Stimulated activated CD4-positive, alpha-beta T cell treated with anti-CD3 and anti-CD28 coated beads, TNF-alpha, amount 100 ng/mL, for 4 hours (primary cell): ENCODE measurements around the gene REEP2.

Experiments
- DNase-seq, 3 experiments: peaks; one replicate each; pipeline ENCODE4 v3.0.0-alpha.2; 2020; ENCODE audit warnings: low read depth in 3 of 3

The REEP2 gene

DNA sequence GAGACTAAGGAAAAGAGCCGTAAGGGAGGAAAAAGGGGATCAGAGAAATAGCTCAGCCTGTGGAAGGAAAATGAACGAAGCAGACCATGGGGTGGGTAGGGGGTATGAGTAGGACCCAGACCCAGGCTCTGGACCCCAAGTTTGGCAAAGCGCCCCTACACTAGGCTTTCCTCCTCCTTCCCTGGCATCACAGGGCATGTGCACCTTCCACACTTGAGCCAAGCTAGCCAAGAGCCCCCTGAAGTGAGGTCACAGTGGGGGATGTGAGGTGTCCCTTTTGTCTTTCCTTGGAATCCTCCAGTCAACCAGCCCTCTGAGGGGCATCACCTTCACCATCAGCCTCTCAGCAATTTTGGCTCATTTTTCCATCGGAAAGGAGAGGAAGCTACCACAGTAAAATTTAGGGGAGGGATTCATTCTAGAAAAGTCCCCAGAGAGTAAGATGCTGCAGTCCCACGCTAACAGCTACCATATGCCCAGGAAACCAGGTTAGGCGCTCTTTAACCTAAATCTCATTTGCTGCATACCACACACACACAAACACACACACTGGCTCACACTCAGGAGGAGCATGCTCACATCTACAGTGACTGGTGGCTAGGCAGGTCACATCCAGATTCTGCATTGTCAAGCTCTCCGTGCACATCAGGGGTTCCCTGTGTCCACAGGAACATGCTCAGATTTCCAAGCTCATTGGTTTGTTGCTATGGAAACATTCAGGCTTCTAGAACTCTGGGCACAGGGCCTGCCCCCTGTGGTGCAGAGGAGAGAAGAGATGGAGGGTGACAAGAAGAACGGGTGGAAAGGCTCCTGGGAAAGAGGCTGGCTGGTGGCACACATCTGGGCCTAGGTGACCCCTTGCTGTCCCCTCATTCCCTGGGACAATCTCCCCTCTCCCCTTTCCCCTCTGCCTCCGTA lies 9.9 kb downstream of the REEP2 start:
- no peak for DNase-seq

DNA sequence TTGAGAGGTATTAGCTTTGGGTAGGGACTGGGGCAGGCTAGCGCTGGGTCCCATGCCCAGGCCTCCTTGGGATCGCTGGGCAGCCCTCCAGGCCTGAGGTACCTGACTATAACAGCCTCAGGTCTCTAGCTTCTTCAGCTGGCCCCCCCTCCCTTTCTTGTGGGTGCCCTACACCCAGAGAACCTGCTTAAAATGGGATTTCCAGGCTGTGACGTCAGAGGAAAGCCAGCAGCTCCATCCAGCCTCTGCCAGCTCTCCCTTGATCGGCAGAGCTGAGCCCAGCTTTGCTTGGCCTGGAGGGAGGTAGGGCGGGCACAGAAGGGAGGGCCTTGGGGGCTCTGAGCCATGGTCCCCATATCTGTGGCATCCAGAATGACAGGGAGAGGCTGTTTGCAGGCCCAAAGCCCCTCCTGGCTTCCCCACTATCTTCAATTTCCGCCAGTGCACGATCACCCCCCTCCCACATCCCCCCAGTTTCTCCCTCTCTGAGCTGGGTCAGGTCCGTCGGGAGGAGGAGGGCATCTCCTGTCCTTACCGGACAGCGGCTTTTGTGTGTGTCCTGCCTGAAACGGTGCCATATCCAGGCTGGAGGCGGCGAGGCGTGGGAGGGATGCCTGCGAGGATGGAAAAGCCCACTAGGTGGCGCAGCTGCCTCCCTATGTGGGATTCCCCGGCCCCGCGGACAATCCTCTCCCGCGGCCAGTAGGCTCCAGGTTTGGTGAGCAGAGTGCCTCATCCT lies 10.8 kb downstream of the REEP2 start:
- peak; percentile 57 to 69 (median 68) for DNase-seq

DNA sequence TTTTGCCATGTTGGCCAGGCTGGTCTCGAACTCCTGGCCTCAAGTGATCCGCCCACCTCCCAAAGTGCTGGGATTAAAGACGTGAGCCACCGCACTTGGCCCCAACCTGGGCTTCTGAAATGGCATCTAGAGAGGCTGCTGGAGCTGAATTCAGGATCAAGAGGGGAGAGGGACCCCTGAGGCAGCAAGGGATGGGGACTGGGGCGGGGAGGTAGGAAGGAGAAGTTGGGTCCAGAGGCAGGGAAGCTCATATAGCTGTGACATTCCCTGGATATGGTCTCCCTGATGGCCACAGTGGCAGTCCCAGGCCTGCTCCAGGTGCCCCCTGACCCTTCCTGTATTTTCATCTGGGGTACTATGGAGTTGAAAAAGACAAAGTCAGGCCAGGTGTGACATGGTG lies 12.1 kb downstream of the REEP2 start:
- DNase-seq: no peak

DNA sequence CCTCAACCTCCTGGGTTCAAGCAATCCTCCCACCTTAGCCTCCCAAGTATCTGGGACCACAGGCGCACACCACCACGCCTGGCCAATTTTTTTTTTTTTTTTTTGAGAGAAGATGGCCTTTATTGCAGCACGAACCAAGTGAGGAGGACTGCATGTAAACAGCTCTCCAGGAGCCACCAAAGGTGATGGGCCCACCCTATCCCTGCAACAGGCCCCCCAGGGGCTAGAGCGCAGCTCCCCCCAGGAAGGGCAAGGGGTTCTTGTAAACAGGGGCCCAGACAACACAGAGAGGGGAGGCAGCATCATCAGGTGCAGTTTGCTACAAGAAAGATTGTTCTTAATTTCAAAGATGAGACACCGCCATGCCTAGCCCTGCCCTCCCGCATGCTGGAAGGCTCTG lies 13.9 kb downstream of the REEP2 start:
- no peak for DNase-seq

DNA sequence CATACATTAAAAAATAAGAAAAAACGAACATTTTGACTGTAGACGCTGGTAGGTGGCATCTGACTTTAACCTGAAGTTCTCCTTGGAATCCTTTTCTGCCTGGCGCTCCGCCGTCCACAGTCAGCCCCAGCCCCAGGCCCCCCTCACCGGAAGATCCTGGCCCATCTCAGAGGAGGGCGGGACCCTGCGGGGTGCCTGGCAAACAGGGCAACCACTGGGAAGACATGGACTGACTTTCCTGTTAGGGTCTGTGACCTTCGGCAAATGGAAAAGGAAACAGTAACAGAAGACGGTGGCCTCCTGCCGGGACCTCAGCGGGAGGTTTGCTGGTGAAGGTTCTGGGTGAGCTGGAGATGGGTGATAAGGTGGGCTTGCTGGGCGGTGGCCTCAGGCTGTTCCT lies 14.7 kb downstream of the REEP2 start:
- DNase-seq: no peak

DNA sequence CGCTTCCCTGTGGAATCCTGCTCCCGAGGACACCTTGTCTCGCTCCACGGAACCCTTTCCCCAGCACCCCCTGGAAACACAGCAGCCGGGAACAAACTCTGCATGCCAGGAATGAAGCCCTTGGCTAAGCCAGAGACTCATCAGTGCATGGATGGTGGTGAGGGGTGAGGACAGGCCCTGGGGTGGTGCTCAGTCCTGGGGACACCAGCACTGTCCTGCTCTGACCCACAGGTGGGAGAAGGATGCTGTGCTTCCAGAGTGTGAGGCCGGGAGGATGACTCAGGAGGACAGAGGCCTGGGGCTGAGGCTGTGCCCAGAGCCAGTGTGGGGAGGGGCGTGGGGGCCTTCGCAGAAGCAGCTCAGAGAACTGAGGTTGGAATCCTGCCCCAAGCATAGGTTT lies 15.3 kb downstream of the REEP2 start:
- no peak for DNase-seq

DNA sequence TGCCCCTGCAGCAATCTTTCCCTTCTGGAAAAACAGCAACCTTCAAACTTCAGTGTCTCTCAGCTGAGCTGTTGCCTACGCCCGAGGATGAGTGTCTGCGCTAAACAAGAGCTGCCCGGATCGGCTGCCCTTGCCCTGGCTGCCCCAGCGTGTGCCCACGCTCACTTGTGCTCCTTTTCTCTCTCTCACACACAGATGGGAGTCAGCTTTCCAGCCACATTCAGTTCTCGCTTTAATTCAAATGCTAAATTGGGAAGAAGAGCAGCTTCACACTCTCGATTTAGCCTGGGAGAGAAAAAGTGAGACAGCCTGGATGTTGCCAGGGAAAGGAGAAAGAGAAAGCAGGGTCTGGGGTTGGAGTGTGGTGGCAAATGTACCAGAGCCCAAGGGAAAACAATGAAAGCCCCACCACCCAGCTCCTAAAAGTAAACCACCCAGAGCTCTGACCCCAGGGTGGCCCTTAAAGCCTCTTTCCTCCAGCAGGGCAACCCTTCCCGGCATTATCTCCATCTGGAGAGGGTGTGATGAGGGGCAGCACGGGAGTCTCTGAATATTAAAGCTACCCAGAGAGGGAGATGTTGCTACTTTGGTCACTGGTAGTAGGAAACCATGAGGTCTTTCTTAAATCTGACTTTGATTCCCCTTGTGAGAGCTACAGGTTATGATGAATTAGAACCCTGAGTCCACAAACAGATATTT lies 16.5 kb downstream of the REEP2 start:
- no peak for DNase-seq

DNA sequence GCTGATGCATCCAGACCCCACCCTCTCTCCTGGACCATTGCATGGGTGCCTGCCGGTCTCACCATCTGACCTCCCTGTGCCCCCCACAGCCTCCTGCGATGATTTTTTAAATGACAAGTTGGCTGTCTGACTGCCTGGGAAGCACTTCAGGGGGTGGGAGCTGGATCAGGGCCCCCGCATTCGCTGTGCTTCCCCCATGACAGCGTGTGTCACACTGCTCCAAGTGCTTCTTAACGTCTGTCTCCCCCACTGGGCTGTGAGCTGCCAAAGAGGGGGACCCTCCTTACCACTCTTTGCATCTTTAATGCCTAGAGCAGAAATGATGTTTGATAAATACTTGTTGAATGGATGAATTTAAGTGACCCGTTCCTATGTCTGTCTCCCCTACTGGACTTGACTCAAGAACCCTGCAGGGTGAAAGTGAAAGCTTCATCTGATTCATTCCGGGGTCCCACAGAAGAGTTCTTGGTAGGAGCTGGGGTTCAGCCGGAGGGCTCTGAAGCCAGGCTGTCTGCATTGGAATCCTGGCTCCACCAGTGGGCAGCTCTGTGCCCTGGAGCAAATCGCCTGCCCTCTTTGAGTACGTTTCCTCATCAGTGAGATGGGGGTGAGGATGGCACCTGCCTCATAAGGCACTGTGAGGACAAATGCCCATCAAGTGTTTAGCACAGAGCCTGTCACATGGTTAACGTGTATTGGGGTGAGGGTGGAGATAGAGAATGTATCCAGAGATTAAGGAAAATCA lies 18.8 kb downstream of the REEP2 start:
- no peak for DNase-seq

DNA sequence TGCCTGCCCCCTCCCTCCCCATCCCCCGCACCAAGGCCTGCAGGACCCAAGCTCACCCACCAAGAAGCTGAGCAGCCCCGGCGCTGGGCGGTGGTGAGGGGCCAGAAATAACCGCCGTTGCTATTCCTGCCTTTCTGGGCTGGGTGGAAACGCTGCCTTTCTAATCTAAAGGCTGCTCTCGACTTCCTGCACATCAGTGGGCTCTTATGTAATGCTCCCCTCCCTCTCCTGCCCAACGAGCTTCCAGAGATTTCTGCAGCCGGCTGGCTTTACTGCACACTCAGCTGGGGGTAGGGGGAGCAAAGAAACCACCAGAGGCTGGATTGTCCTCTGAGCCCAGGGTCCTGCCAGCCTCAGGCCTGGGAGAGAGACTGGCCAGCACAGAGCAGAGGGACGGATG lies 19.5 kb downstream of the REEP2 start:
- no peak for DNase-seq

DNA sequence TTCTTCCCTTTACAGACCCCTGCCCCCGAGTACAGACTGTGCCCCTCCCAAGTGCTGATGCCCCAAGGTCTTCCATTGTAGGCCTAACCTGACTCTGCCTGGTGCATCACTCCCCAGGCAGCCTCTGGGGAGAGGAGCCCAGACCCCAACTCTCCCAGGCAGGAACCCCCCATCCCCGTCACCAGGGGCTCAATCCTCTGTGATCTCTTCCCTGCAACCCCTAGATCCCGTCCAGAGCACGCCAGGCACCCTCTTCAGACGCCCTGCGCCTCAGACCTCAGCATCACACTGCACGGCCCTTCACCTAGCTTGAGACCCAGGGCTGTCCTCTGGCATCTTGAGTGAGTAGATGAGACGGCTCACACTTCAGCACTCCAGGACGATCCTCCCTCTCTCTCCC lies 20.0 kb downstream of the REEP2 start:
- DNase-seq: no peak

DNA sequence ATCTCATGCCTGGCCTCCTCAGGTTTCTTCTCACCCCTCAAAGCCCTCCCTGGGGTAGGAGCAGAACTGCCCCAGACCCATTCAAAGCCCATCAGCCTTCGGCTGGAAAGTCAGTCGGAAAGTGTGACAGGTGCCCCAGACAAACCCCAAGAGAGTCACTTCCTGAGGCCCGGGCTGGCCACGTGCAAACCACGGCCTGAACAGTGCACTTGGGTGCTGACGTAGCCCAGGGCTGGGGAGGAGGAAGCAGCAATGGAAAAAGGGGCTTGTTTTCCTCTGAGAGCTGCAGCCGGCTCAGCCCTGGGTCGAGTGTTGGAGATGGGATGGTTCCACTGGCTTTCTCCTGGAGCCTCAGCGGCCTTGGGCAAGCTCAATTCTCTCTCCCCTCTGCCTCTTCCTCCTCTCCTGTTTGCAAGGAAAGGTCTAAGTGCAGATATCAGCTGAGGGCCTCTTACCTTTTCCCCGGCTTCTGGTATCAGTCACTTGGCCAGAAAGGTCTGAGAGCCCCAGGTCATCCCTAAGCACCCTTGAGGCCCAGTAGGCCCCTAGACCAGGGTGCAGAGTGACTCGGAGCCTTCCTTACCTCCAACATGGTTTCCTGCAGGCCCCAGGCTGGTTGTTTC lies 20.6 kb downstream of the REEP2 start:
- peak; percentile 66 to 84 (median 82) for DNase-seq

DNA sequence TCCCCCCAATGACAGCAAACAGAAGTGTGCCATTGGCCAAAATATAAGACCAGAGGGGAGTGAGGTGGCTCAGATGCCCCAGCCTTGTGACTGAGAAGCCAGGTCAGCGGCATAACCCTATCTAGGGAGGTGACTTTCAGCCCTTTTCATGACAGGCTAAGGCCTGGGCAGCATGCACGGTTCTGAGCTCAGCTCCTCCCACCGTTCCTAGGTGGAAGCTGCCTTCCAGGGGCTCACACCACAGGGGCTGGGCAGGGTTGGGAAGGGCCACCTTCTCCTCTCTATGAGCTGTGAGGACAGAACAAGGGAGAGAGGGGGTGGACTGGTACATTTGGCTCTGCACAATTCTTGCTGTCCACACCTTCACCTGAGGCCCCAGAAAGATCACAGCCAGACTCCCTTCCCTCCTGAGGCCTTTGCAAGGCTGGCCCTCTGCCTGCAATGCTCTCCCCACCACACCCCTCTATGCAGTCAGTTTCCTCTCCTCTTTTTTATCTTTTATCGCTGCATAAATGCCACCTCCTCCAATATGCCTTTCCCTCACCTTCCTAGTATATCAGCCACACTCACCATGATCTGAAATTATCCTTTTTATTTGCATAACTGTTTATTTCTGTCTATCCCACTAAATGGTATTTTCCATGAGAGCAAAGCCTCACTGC lies 21.3 kb downstream of the REEP2 start:
- DNase-seq: no peak

DNA sequence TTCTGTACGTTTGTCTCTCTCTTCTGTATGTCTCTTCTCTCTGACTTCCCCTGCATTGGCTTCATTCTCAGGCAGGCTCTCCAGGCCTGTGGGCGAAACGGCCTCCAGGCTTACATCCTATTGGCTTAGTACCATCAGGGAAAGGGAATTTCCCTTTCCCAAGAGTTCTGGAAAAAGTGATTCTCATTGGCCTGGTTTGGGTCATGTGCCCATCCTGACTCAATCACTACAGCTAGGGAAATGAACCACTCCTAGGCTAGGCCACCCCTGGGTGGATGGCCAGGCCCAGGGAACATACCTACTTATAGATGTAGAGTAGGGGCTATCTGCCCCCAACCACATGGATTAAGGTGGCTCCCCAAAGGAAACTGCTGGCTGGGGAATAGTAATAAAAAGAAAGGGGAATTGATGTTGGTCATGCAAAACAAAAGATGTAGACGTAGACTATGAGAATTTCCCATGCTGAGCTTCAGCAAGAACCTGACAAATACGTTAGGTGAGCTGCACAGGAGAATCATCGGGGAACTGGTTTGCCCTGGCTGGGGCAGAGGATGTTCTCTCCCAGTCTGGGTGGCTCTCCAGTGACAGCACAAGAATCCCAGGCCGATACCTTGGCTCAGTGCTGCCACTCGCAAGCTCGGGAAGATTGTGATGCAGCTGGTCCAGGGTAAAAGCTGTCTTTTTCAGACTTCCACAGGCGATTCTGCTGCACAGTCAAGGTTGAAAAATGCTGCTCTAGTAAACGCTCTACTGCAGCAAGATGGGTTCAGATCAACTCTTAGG lies 22.7 kb downstream of the REEP2 start:
- no peak for DNase-seq

DNA sequence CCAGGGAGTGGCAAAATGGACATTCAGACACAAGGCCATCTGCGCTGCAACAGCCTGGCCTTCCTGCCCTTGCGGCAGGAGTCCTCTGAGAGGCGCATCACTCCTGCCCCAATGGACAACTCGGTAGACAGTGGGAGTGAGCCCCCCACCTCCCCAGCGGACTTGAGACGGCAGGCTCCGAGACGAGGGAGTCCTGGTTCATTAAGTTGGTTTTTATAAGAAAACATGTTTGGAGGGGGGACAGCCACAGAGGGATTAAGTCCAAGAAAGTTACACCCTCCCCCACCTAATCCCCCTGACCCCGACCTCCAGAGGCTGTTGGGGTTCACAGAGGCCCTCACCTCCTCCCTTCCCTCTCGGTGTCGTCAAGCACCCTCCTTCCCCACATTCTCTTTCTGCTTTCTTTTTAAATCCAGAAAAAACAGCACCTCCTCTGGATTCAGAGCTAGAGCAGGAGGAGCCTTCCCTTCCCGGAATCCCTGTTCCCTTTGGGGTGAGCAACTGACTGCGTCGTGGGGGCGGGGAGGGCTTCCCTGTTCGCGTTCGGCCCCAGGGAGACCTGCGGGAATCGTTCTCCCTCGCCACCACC lies 24.7 kb downstream of the REEP2 start:
- DNase-seq: no peak

DNA sequence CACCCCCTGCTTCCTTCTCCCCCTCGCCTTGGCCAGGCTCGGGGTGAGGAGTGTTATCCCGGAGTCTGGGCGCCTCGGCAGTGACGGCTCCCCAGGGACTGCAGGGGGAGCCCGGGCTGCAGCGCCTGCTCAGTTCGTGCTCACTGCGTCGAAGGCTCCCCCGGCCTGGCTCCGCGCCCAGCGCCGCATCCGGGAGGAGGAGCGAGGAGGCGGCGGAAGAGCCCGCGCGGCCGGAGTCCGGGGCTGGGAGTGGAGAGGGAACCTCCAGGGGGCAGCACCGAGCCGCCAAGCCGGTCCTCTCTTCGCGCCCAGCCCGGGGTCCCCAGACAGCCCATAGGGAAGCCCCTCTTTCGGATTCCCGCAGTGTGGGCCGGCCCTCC lies 25.1 kb downstream of the REEP2 start:
- peak; percentile 83 to 90 (median 85) for DNase-seq

DNA sequence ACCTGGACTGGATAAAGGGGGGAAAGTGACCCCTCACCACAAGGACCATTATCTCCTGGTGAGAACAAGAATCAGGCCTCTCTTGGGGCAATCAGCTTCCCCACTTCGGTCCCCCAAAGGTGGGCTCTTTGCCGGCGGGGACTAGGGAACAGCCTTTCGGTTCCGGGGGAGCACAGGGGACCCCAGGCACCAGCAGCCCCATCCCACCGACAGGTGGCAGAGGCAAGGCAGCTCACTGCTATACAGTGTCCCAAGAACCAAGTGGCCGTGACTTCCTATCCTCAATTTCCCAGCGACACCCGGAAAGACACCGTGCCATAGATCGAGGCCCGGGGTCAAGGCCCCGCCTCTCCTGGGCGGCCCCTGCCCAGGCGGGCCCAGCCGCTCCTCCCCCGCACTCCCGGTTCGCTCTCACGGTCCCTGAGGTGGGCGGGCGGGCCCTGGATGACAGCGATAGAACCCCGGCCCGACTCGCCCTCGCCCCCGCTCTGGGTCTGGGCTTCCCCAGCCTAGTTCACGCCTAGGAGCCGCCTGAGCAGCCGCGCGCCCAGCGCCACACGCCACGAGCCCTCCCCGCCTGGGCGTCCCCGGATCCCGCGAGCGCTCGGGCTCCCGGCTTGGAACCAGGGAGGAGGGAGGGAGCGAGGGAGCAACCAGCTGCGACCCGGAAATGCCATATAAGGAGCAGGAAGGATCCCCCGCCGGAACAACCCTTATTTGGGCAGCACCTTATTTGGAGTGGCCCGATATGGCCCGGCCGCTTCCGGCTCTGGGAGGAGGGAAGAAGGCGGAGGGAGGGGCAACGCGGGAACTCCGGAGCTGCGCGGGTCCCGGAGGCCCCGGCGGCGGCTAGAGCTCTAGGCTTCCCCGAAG lies 25.8 kb downstream of the REEP2 start:
- peak; percentile 91 to 94 (median 94) for DNase-seq

DNA sequence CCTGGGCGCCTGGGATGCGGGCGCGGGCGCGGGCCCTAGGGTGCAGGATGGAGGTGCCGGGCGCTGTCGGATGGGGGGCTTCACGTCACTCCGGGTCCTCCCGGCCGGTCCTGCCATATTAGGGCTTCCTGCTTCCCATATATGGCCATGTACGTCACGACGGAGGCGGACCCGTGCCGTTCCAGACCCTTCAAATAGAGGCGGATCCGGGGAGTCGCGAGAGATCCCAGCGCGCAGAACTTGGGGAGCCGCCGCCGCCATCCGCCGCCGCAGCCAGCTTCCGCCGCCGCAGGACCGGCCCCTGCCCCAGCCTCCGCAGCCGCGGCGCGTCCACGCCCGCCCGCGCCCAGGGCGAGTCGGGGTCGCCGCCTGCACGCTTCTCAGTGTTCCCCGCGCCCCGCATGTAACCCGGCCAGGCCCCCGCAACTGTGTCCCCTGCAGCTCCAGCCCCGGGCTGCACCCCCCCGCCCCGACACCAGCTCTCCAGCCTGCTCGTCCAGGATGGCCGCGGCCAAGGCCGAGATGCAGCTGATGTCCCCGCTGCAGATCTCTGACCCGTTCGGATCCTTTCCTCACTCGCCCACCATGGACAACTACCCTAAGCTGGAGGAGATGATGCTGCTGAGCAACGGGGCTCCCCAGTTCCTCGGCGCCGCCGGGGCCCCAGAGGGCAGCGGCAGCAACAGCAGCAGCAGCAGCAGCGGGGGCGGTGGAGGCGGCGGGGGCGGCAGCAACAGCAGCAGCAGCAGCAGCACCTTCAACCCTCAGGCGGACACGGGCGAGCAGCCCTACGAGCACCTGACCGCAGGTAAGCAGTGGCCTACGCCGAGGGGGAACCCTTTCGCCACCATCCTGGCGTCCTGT lies 26.6 kb downstream of the REEP2 start, which contains the start of gene EGR1:
Gene EGR1 (plus strand): TSS at position 219 of the 864 bp plus-strand sequence. CDS start 283 bp downstream, at position 502.
- DNase-seq: peak; percentile 87 to 94 (median 93)
